HepG2 (cell line): Measurements from ENCODE around the gene LUZP1. TPM values are rescaled to one million over a fixed set of nuclear protein-coding genes. Genes with fewer than 3 reads are reported as not detected.

Experiments used
- ELF1 ChIP-seq: sonication (generic); formaldehyde crosslinking; IDR thresholded peaks from 2 replicates; pipeline ENCODE4 v1.4.0; 2020; ENCODE audit warnings: missing genetic modification reagents
- FIP1L1 ChIP-seq: fragments of 200-400 bp; formaldehyde crosslinking; IDR thresholded peaks from 2 replicates; pipeline ENCODE4 v1.6.1; 2018; ENCODE audit warnings: low read depth, mild to moderate bottlenecking, low read length, moderate library complexity, borderline replicate concordance; ENCODE audit not compliant: insufficient read depth
- KLF13 ChIP-seq: sonication (generic); formaldehyde crosslinking; IDR thresholded peaks from 2 replicates; pipeline ENCODE4 v1.4.0; 2020; ENCODE audit warnings: mild to moderate bottlenecking, missing genetic modification reagents
- MXD1 ChIP-seq: sonication (generic); formaldehyde crosslinking; IDR thresholded peaks from 2 replicates; pipeline ENCODE4 v1.4.0; 2020; ENCODE audit warnings: mild to moderate bottlenecking, missing genetic modification reagents
- NCOR1 ChIP-seq: fragments of 200-600 bp; sonication (generic); IDR thresholded peaks from 2 replicates; pipeline ENCODE4 v1.7.0; 2017; ENCODE audit warnings: antibody characterized with exemption, low read length, borderline replicate concordance
- NFYC ChIP-seq: IDR thresholded peaks from 2 replicates; pipeline ENCODE4 v1.6.1; 2016; ENCODE audit warnings: missing genetic modification reagents, missing compliant biosample characterization
- PCBP1 ChIP-seq: fragments of 200-400 bp; formaldehyde crosslinking; IDR thresholded peaks from 2 replicates; pipeline ENCODE4 v1.6.1; 2017; ENCODE audit warnings: mild to moderate bottlenecking, low read depth, low read length, borderline replicate concordance
- PCBP2 ChIP-seq: fragments of 200-400 bp; formaldehyde crosslinking; optimal IDR thresholded peaks from 2 replicates; pipeline ENCODE3; 2018; ENCODE audit warnings: low read length, low read depth; ENCODE audit not compliant: poor library complexity, severe bottlenecking
- PLRG1 ChIP-seq: fragments of 450-650 bp; conservative IDR thresholded peaks from 2 replicates; pipeline ENCODE4 v1.6.1; 2016
- TBX3 ChIP-seq: fragments of 450-650 bp; IDR thresholded peaks from 2 replicates; pipeline ENCODE4 v1.6.1; 2017; ENCODE audit warnings: antibody characterized with exemption, mild to moderate bottlenecking, inconsistent platforms, borderline replicate concordance
- ZNF101 ChIP-seq: sonication (generic); formaldehyde crosslinking; IDR thresholded peaks from 2 replicates; pipeline ENCODE4 v1.4.0; 2020; ENCODE audit warnings: mild to moderate bottlenecking, low read depth, missing genetic modification reagents, borderline replicate concordance
- ZNF124 ChIP-seq: sonication (generic); formaldehyde crosslinking; IDR thresholded peaks from 2 replicates; pipeline ENCODE4 v1.4.0; 2020; ENCODE audit warnings: missing genetic modification reagents
- ZNF337 ChIP-seq: sonication (generic); formaldehyde crosslinking; IDR thresholded peaks from 2 replicates; pipeline ENCODE4 v1.5.1; 2020; ENCODE audit warnings: missing genetic modification reagents, low read depth, mild to moderate bottlenecking, borderline replicate concordance
- ZNF609 ChIP-seq: sonication (generic); formaldehyde crosslinking; IDR thresholded peaks from 2 replicates; pipeline ENCODE4 v1.4.0; 2020; ENCODE audit warnings: mild to moderate bottlenecking, missing genetic modification reagents, borderline replicate concordance
- ZNF646 ChIP-seq: sonication (generic); formaldehyde crosslinking; IDR thresholded peaks from 2 replicates; pipeline ENCODE4 v1.9.0; 2021; ENCODE audit warnings: mild to moderate bottlenecking, missing genetic modification reagents
- ZNF691 ChIP-seq: sonication (generic); formaldehyde crosslinking; IDR thresholded peaks from 2 replicates; pipeline ENCODE4 v1.4.0; 2020; ENCODE audit warnings: missing genetic modification reagents, low read depth, mild to moderate bottlenecking, borderline replicate concordance
- polyA plus RNA-seq, 8 experiments: library from polyadenylated mRNA; depleted of rRNA in 3 of 8; stranded (reverse) in 7 of 8; unstranded in 1 of 8; fragments of >200 nt; fragmentation: Illumina TruSeq in 4 of 8; extraction: Trizol in 4 of 8; gene quantifications; 2 replicates each; pipeline versions ENCODE4 v1.2.1 to v1.2.3, GENCODE V29; 2011 to 2016; ENCODE audit warnings: low read depth in 4 of 8, missing spikeins in 1 of 8, mixed read lengths in 1 of 8; ENCODE audit not compliant: insufficient read depth in 1 of 8
- total RNA-seq, 5 experiments: library from RNA; depleted of rRNA; stranded (reverse); fragments of >200 nt; fragmentation: Illumina TruSeq; extraction: Trizol; gene quantifications; 2 replicates each; pipeline ENCODE4 v1.2.3, GENCODE V29; 2016; ENCODE audit warnings: low read depth in 1 of 5

The LUZP1 gene
- total and polyA plus RNA-seq, 2 of the 13 experiments (the other 11 are each of a cell fraction or from before 2014, with no cell fraction given) = 6.9 to 12.7 TPM

- TF ChIP-seq ZNF609 (no peak), MXD1 (CRISPR knock-in tag) (no peak), NFYC (CRISPR knock-in tag) (no peak), TBX3 (no peak), PLRG1 (no peak), NCOR1 (no peak), ELF1 (no peak), ZNF646 (no peak), PCBP2 (no peak), FIP1L1 (no peak), ZNF124 (CRISPR knock-in tag) (no peak), KLF13 (CRISPR knock-in tag) (no peak), PCBP1 (no peak), ZNF337 (CRISPR knock-in tag) (no peak), ZNF101 (CRISPR knock-in tag) (no peak), ZNF691 (no peak; the same call in 1 of the 2 replicates)
These were observed at the start of gene LUZP1 (continued) for GRCh38 chr1:23168445-23169194.
